Colonic mucosa (tissue), 4 donors: ENCODE data around the gene PPP1R17. TPM values are rescaled to one million over a fixed set of nuclear protein-coding genes. Genes with fewer than 3 reads are reported as not detected.

Source experiments
- DNase-seq: peaks from one replicate; pipeline ENCODE4 v3.0.0-alpha.2; 2020
- H3K27ac ChIP-seq: fragments of 200-600 bp; one replicate; pipeline ENCODE4 v1.8.0; 2021
- H3K27me3 ChIP-seq: fragments of 200-600 bp; one replicate; pipeline ENCODE4 v1.8.0; 2021
- H3K36me3 ChIP-seq: fragments of 200-600 bp; one replicate; pipeline ENCODE4 v1.8.0; 2021
- H3K4me1 ChIP-seq: fragments of 200-600 bp; one replicate; pipeline ENCODE4 v1.8.0; 2021; ENCODE audit warnings: mild to moderate bottlenecking
- H3K4me3 ChIP-seq: fragments of 200-600 bp; one replicate; pipeline ENCODE4 v1.8.0; 2021
- H3K9ac ChIP-seq, 2 donors: one replicate each; pipeline ENCODE4 v1.7.0; 2013; ENCODE audit warnings: control low read depth in 2 of 2, low read depth in 2 of 2, low read length in 2 of 2
- H3K9me3 ChIP-seq: fragments of 200-600 bp; one replicate; pipeline ENCODE4 v1.8.0; 2021
- intact Hi-C: fragments of 100-400 bp; cut with DNase I; formaldehyde crosslinking; loops from one replicate; pipeline ENCODE4 v1.14.1; 2022
- total RNA-seq, 2 donors: library from RNA; stranded (reverse); fragmentation: NEBNext Ultra II Directional in 1 of 2; extraction: Animal tissue kit (Norgen Biotek cat#: 25700) in 1 of 2; gene quantifications; one replicate each; pipeline ENCODE4 v1.2.1, GENCODE V29; 2021
- TF ChIP-seq, protein P1 (sequence below): fragments of 200-600 bp; IDR thresholded peaks from one replicate; pipeline ENCODE4 v1.8.0; 2022; ENCODE audit warnings: antibody characterized with exemption, mild to moderate bottlenecking
- donor health status: healthy.
- donor health status: DM: no; HTN: no; CAD: no.
- donor health status: DM: no; HTN: no; CAD: no.

The PPP1R17 gene
- not detected for total RNA-seq

DNA sequence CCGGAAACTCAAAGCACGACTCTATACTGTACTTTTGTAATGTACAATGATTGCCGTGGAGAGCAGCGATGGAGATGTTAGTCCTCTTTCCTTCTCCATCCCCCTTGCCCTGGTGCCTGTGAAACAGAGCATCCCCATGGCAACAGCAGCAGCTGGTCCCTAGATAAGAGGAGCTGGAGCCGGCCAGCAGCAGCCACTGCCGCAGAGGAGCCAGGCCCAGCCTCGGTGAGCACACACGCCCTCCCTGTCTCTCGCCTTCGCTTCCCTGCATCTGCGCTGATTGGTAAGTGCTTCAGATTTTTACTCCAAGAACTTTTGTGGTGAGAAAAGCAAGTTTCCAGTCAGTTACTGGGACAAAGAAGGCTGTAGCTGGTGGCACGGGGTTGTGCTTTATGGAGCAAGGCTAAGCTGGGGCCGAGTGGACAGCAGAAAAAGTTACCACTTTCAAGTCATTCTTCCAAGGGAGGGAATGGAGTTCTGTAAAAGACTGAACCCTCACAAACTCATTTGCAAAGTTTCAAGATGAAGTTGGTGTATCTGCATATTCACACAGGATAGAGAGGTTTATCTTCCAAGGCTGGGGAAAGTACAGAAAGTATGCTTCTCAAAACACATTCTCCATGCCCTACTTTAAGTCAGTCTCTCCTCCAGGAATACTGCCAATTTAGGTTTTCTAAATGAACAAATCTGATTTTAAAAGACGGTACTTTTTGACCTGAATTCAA is at the start of gene PPP1R17:
TSS of gene PPP1R17 (plus strand) at position 192 of the 725 bp plus-strand sequence. CDS start 5,227 bp downstream, outside the sequence.
- TF ChIP-seq, protein P1, sequence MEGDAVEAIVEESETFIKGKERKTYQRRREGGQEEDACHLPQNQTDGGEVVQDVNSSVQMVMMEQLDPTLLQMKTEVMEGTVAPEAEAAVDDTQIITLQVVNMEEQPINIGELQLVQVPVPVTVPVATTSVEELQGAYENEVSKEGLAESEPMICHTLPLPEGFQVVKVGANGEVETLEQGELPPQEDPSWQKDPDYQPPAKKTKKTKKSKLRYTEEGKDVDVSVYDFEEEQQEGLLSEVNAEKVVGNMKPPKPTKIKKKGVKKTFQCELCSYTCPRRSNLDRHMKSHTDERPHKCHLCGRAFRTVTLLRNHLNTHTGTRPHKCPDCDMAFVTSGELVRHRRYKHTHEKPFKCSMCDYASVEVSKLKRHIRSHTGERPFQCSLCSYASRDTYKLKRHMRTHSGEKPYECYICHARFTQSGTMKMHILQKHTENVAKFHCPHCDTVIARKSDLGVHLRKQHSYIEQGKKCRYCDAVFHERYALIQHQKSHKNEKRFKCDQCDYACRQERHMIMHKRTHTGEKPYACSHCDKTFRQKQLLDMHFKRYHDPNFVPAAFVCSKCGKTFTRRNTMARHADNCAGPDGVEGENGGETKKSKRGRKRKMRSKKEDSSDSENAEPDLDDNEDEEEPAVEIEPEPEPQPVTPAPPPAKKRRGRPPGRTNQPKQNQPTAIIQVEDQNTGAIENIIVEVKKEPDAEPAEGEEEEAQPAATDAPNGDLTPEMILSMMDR: no peak
- Histone ChIP-seq H3K4me1 (no peaks in the 10 kb centered on the region), H3K36me3 (no peaks in the 10 kb centered on the region), H3K9ac (no peak within 1 kb of the TSS), H3K4me3 (no peak within 1 kb of the TSS), H3K27ac (no peak within 1 kb of the TSS), H3K9me3 (no peaks in the 10 kb centered on the region), H3K27me3 (no peaks in the 10 kb centered on the region)
- no peak for DNase-seq
- intact Hi-C loops: no loop called here

DNA sequence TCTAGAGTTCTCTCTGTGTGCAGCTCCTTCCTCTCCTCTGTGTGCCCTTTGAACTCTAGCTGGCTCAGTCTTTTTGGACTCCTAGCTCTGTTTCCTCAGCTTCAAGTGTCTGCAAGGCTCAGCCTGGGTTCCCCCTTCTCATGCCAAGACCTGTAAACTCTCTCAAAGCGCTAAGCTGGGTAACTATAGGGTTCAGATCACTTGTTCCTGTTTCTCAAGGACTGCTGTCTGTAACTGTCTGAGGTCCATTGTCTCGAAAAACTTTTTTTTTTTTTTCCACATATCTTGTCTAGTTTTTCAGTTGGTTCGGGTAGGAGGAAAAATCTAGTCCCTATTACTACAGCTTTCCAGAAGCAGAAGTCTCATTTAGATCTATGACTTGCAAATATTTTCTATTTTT is 46.6 kb upstream of the PPP1R17 start:
- TF ChIP-seq, protein P1: no peak
- intact Hi-C loops: no loop called here
- DNase-seq: no peak
- Histone ChIP-seq H3K27me3 (no peaks in the 10 kb centered on the region), H3K9ac (no peak overlapping the region), H3K36me3 (no peaks in the 10 kb centered on the region), H3K27ac (no peak overlapping the region), H3K9me3 (no peaks in the 10 kb centered on the region), H3K4me1 (no peaks in the 10 kb centered on the region), H3K4me3 (no peak overlapping the region)

DNA sequence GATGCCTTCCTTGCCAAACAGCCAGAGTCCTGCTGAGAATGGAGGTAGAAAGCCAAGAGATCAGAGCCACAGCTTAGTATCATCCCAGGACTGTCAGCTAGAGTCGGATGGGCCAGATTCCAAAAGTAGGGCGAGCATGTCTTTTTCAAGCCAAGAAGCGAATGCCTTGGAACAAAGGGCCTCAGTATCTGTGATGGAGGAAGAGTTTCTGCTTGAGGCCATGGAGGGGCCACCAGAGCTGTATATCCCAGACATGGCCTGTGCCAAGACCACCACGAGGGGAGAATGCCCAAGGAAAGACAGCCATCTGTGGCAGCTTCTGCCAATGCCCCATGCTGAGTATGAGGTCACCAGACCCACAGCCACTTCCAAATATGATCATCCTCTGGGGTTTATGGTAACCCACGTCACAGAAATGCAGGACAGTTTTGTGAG is 44.3 kb upstream of the PPP1R17 start:
- Histone ChIP-seq H3K9ac (no peak overlapping the region), H3K4me3 (no peak overlapping the region), H3K36me3 (no peaks in the 10 kb centered on the region), H3K4me1 (no peaks in the 10 kb centered on the region), H3K27me3 (no peaks in the 10 kb centered on the region), H3K27ac (no peak overlapping the region), H3K9me3 (no peaks in the 10 kb centered on the region)
- no peak for DNase-seq
- intact Hi-C loops: no loop called here
- TF ChIP-seq, protein P1: no peak

DNA sequence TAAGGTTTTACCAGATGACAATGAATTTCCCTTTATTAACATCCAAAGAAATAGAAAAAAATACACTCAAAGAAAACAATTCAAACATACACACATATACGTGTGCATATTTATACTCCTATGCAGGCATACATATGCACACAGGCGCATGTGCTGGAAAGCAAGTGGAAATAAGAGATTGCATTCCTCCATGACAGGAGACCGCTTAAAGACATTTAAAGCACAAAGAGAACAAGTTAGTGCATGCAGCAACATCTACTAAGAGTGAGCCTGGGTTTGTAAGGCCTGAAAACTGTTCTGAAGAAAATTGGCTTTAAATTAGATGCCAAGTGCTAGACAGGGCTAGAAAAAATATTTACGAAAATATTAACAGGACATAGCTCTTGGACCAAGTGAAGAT is 40.1 kb upstream of the PPP1R17 start:
- DNase-seq: no peak
- Histone ChIP-seq H3K27ac (no peak overlapping the region), H3K4me1 (no peaks in the 10 kb centered on the region), H3K9me3 (no peaks in the 10 kb centered on the region), H3K36me3 (no peaks in the 10 kb centered on the region), H3K4me3 (no peak overlapping the region), H3K9ac (no peak overlapping the region), H3K27me3 (no peaks in the 10 kb centered on the region)
- intact Hi-C loops: no loop called here
- TF ChIP-seq, protein P1: no peak

DNA sequence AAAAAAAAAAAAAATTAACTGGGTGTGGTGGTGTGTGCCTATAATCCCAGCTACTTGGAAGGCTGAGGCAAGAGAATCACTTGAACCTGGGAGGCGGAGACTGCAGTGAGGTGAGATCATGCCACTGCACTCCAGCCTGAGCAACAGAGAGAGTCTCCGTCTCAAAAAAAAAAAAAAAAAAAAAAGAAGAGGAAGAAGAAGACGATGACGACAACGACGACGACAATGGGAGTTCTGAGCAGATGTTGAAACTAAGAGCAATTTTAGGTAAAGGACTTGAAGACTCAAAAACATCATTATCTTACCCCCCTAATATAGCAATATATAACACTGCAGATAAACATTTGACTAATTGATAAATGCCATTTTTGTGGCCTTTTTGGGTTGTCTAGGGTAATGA is 39.5 kb upstream of the PPP1R17 start:
- Histone ChIP-seq H3K36me3 (no peaks in the 10 kb centered on the region), H3K9ac (no peak overlapping the region), H3K4me3 (no peak overlapping the region), H3K27ac (no peak overlapping the region), H3K27me3 (no peaks in the 10 kb centered on the region), H3K4me1 (no peaks in the 10 kb centered on the region), H3K9me3 (no peaks in the 10 kb centered on the region)
- intact Hi-C loops: no loop called here
- TF ChIP-seq, protein P1: no peak
- DNase-seq: no peak
